GM10248 (cell line): ENCODE measurements around the gene PIK3CB.
"Not testable (repeated sequence)": the region's sequence is repeated elsewhere in the genome, so short reads cannot be mapped to it uniquely, and the experiment has no call there.

Experiments used
- CTCF ChIA-PET: fragments of 300-600 bp; sonication (Branson Sonifier 250); formaldehyde crosslinking; extraction: SDS; loops from one replicate; lab custom pipeline; 2021; ENCODE audit warnings: antibody characterized with exemption; lab: Yijun Ruan, JAX
- POLR2A ChIA-PET: fragments of 350-650 bp; sonication (Branson Sonifier 250); formaldehyde crosslinking; extraction: SDS; loops from one replicate; lab custom pipeline; 2020; ENCODE audit warnings: antibody characterized with exemption; lab: Yijun Ruan, JAX
- DNase-seq: peaks from one replicate; pipeline ENCODE4 v3.0.0; 2012; ENCODE audit errors: extremely low spot score
- TF ChIP-seq, protein P1 (sequence below): IDR thresholded peaks from 2 replicates; pipeline ENCODE4 v1.5.1; 2012; ENCODE audit warnings: mild to moderate bottlenecking, low read depth; ENCODE audit errors: extremely low read depth, missing control alignments, control extremely low read depth

The PIK3CB gene

DNA sequence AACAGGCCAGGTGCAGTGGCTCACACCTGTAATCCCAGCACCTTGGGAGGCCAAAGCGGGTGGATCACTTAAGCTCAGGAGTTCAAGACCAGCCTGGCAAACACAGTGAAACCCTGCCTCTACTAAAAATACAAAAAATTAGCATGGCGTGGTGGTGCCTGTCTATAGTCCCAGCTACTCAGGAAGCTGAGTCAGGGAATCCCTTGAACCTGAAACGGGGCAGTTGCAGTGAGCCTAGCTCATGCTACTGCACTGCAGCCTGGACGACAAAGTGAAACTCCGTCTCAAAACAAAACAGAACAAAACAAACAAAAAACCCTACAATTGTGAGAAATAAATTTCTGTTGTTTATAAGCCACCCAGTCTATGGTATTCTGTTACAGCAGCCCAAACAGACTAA is 94.7 kb downstream of the PIK3CB start:
- ChIA-PET POLR2A (no interaction called here), CTCF (interaction anchor here (0.8 to 2.1 kb wide), 4 partner anchors 11 to 183 kb away, joined by 3 to 7 read pairs (median 4); no protein-coding TSS in a partner anchor)
- DNase-seq, result no peak

DNA sequence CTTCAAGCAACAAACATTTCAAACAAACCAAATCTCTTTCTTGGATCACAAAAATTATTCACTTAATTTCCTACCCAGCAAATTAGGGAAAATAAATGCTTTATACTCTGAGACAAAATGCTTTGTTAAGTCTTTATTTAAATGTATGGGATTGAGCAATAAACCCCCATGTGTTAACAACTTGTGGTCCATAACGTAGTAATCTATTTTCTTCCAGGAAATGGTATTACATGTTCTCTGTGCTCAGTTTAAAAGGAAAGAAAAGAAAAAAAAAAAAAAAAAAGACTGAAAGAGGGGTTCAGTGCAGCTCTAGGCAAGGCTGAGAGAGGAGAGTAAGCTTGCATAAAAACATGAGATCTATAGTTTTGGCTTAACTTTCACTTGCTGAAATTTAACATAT is 102.3 kb downstream of the PIK3CB start:
- ChIA-PET CTCF (no interaction called here), POLR2A (no interaction called here)
- DNase-seq, result no peak
- TF ChIP-seq, protein P1, sequence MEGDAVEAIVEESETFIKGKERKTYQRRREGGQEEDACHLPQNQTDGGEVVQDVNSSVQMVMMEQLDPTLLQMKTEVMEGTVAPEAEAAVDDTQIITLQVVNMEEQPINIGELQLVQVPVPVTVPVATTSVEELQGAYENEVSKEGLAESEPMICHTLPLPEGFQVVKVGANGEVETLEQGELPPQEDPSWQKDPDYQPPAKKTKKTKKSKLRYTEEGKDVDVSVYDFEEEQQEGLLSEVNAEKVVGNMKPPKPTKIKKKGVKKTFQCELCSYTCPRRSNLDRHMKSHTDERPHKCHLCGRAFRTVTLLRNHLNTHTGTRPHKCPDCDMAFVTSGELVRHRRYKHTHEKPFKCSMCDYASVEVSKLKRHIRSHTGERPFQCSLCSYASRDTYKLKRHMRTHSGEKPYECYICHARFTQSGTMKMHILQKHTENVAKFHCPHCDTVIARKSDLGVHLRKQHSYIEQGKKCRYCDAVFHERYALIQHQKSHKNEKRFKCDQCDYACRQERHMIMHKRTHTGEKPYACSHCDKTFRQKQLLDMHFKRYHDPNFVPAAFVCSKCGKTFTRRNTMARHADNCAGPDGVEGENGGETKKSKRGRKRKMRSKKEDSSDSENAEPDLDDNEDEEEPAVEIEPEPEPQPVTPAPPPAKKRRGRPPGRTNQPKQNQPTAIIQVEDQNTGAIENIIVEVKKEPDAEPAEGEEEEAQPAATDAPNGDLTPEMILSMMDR, result no peak

More for the DNA sequence above, 94.7 kb downstream of the PIK3CB start:
- TF ChIP-seq, protein P1, result no peak

DNA sequence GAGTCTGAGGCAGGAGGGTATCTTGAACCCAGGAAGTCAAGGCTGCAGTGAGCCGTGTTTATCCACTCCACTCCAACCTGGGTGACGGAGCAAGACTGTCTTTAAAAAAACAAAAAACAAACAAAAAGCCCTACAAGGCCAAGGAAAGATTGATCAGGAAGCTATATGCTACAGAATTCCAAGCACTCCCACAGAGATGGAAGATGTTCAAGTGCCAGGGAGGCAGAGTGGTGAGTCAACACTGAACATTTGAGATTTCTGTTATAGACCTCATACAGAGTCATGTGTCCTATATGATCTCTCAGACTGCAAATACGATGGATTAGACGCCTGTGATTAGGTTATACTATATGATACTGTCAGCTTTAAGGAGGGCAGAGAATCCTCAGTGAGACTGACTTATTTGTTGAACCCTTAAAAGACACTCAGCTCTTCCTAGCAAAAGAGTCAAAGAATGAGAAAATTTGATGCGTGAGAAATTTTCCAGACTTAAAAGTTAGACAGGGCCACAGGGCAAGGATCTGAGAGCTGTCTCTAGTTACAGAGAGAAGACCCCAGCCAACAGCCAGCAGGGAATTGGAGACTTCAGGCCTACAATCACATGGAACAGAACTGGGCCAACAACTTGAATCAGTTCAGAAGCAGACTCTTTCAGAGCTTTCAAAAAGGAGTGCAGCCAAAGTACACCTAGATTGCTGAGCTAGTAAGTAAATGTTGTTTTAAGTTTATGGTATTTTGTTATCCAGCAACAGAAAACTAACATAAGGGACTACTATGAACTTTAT is 107.6 kb downstream of the PIK3CB start:
- ChIA-PET POLR2A (no interaction called here), CTCF (interaction anchor here (1.3 to 3.2 kb wide), 7 partner anchors 9 to 196 kb away, joined by 3 to 14 read pairs (median 5); no protein-coding TSS in a partner anchor)
- TF ChIP-seq, protein P1, result no peak
- DNase-seq, result no peak

- peak; percentile 27 for DNase-seq
- CTCF ChIA-PET, result interaction anchor here (1.5 to 3.2 kb wide), 4 partner anchors 10 to 197 kb away, joined by 5 to 14 read pairs (median 7); no protein-coding TSS in a partner anchor
- POLR2A ChIA-PET, result not testable (repeated sequence)
Measured at GRCh38 chr3:138726042-138726441, 108.7 kb downstream of the PIK3CB start.

GRCh38 chr3:138725116-138725515 is 109.6 kb downstream of the PIK3CB start:
- TF ChIP-seq, protein P1, result no peak
- ChIA-PET CTCF (interaction anchor here (0.9 to 1.4 kb wide), 4 partner anchors 8 to 117 kb away, joined by 3 to 5 read pairs (median 4); no protein-coding TSS in a partner anchor), POLR2A (no interaction called here)
- DNase-seq, result no peak

DNA sequence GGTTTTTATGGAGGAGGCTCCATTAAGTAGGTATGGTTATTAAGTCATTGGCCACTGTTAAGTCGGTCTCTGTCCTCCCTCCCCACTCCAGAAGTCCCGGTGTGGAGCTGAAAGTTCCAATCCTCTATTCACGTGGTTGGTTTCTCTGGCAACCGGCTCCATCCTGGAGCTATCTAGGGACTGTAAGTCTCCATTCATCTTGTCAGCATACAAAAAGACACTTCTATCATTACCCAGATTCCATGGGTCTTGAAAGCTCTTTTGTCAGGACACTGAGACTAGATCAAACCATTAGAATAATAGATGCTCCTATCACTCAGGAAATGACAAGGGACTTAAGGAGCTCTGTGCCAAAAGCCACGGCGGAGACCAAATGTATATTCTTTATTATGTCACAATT is 110.3 kb downstream of the PIK3CB start:
- ChIA-PET CTCF (interaction anchor here (0.9 to 1.4 kb wide), 4 partner anchors 9 to 118 kb away, joined by 3 to 5 read pairs (median 4); no protein-coding TSS in a partner anchor), POLR2A (no interaction called here)
- no peak for DNase-seq
- TF ChIP-seq, protein P1, result no peak

DNA sequence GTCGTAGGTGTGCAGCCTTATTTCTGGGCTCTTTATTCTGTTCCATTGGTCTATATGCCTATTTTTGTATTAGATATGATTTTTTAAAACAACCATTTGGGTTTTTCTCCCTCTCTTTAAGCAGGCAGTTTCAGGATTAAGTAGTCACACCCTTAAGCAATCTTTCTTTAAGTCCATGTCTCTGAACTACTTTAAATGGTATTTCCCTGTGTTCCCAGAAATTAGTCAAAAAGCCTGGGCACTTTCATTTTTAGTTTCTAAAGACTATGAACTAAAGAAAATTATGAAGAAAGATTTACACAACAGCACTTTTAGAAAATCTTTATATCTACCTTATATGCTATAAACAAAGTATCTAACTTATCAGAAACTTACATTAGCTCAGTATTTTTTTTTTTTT is 115.9 kb downstream of the PIK3CB start:
- no peak for DNase-seq
- TF ChIP-seq, protein P1, result no peak
- ChIA-PET POLR2A (interaction anchor here (0.6 kb wide), 1 partner anchor 73 kb away, joined by 5 read pairs; no protein-coding TSS in a partner anchor), CTCF (interaction anchor here (1.9 kb wide), 1 partner anchor 197 kb away, joined by 6 read pairs; no protein-coding TSS in a partner anchor)
